Transverse colon (tissue), 4 donors: ENCODE measurements around the gene TAF5.
A peak's percentile ranks its signal among the peaks of the same experiment; 100 is the strongest.

Experiments
- CTCF ChIP-seq, 5 experiments: fragments of 200-600 bp in 3 of 5; fragments of 450-650 bp in 2 of 5; sonication (generic) in 3 of 5; IDR thresholded peaks; 1 replicate in 2 of 5; 2 replicates in 3 of 5; pipeline ENCODE4 v1.5.1; 2016 to 2017; ENCODE audit warnings: antibody characterized with exemption in 5 of 5, inconsistent platforms in 3 of 5, mild to moderate bottlenecking in 2 of 5, moderate library complexity in 1 of 5
- POLR2A ChIP-seq: fragments of 450-650 bp; IDR thresholded peaks from one replicate; pipeline ENCODE4 v1.6.1; 2016; ENCODE audit warnings: antibody characterized with exemption, mild to moderate bottlenecking, moderate library complexity
- POLR2AphosphoS5 ChIP-seq, 3 donors: sonication (generic); formaldehyde crosslinking; IDR thresholded peaks; one replicate each; pipeline ENCODE4 v1.6.1; 2016; ENCODE audit warnings: antibody characterized with exemption in 3 of 3

DNA sequence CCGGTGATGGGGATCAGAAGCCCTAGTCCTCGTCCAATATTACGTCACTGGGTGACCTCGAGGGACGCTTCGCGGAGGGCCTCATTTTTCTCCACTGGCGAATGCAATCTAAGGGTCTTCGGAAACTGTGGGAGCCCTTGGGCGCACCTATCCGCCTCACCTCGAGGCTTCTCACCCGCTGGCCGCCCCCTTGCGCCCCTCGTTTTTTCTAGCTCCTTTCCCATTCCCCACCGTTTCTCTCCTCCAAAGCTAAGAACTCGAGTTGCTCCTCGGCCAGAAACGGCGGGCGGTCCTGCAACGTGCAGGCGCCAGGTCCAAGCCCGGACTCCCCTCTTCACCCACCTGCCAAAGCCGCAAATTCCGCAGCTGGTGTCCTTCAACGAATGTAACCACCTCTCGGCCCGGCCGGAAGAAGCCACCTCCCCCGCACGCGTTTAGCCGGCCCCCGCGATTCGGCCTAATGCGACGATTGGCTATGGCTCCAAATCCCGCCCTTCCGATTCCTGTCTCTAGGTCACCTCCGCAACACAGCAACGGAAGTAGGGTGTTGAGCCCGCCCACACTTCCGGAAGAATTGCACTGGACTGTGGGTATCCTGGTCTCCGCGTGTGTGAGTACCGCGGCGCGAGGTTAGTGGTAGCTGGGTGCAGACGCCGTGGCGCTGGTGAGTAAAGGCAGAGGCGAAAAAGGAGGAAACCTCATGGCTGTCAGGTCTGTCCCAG is 28.5 kb downstream of the TAF5 start, which contains the start of the genes ATP5MK and PDCD11:
- TF ChIP-seq CTCF (IDR thresholded peaks at IDR 0.05) (peak in 1 of 5 experiments; percentile 25), POLR2AphosphoS5 (IDR thresholded peaks at IDR 0.05) (peak; percentile 83 to 92 (median 87)), POLR2A (peak; percentile 85)
